IPS DF 6.9 (cell line): ENCODE results near the gene NFYC.

Experiments used
- DNase-seq: peaks from one replicate; pipeline ENCODE4 v3.0.0-alpha.2; 2013; ENCODE audit warnings: low read depth, low spot score
- H3K27ac ChIP-seq: one replicate; pipeline ENCODE4 v1.5.1; 2013; ENCODE audit warnings: low read length, control low read depth
- H3K27me3 ChIP-seq: 2 replicates; pipeline ENCODE4 v1.6.1; 2013; ENCODE audit warnings: mild to moderate bottlenecking, low read length; ENCODE audit not compliant: control insufficient read depth, insufficient read depth
- H3K36me3 ChIP-seq: 2 replicates; pipeline ENCODE4 v1.6.1; 2013; ENCODE audit warnings: low read length; ENCODE audit not compliant: control insufficient read depth, insufficient read depth
- H3K4me1 ChIP-seq: 2 replicates; pipeline ENCODE4 v1.6.1; 2013; ENCODE audit warnings: low read length; ENCODE audit not compliant: control insufficient read depth, insufficient read depth
- H3K4me3 ChIP-seq: 2 replicates; pipeline ENCODE4 v1.5.1; 2013; ENCODE audit warnings: mild to moderate bottlenecking, low read length
- H3K9me3 ChIP-seq: 2 replicates; pipeline ENCODE4 v1.6.1; 2013; ENCODE audit warnings: low read length, inconsistent platforms; ENCODE audit not compliant: control insufficient read depth, insufficient read depth
- WGBS: extraction: QIAGEN DNeasy Blood & Tissue Kit; methylation state at CpG from one replicate; pipeline ENCODE4 v1.1.7; 2013; ENCODE audit warnings: mixed read lengths, missing lambda C conversion rate; ENCODE audit not compliant: insufficient read length, insufficient coverage; 5-methylcytosine and 5-hydroxymethylcytosine counted together

Gene NFYC

DNA sequence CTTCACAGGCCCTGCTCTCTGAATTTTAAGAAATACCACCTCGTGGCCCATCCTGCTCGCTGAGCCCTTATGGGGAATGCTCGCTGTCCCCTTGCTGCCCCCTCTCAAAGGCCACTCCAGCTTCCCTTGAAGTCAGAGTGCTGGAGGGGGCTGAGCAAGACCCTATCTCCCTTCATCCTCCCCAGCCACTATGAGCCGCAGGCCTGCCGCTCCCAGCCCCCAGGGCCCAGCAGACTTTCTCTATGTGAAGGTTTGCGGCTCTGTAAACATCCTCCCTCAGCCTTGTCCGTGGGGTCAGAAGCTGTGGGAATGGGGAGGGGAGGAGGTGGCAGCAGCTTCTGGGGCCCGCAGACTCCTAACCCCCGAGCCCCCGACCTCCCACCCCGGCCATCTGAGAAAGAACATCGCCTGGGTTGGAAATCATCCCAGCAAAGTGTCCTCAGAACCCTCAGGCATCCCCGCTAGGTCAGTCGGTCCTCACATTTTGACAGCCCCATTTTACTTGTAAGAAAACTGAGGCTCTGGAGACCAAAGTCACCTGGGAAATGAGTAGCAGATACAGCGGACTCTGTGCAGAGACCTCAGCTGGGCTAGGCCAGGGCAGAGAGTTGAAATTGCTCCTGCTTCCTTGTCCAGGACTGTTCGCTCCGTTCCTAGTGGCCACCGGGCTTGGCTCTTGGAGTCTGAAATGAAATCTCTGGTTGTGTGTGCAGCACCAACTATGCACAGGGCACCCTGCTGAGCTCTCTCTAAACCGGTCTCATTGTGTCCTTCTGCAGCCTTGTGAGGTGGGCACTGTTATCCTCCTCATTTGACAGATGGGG lies 96.4 kb downstream of the NFYC start:
- Histone ChIP-seq H3K9me3 (no peaks in the 10 kb centered on the region), H3K36me3 (no peaks in the 10 kb centered on the region; the same call in 1 of the 2 replicates), H3K27ac (no peak overlapping the region), H3K4me3 (no peak overlapping the region), H3K27me3 (peaks cover 4% of the 10 kb centered on the region; the same call in 1 of the 2 replicates), H3K4me1 (peaks cover 4% of the 10 kb centered on the region; the same call in 1 of the 2 replicates)
- WGBS = no CpG with 5 or more reads among the region's 19 CpGs
- DNase-seq = no peak

- H3K9me3 ChIP-seq = no peaks in the 10 kb centered on the region
- no peak for DNase-seq
Observed at GRCh38 chr1:40788561-40789341, 97.2 kb downstream of the NFYC start.

DNA sequence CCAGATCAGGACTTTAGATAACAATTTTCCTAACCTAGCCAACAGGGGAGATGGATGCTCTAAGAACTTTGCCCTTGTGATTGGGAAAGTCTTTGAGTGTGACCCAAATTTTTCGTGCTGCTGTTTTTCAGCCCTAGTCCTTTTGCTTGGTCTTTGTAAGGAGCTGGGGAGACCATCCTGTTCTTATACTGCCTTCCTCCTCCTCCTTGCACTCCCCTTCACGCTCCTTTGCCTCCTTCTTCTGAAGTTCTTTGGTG lies 97.8 kb downstream of the NFYC start:
- no CpG with 5 or more reads among the region's 2 CpGs for WGBS

More at GRCh38 chr1:40788561-40789341, 97.2 kb downstream of the NFYC start:
- H3K4me3 ChIP-seq = no peak overlapping the region
- H3K27me3 ChIP-seq = no peaks in the 10 kb centered on the region; the same call in 1 of the 2 replicates
- no peaks in the 10 kb centered on the region; the same call in 1 of the 2 replicates for H3K36me3 ChIP-seq
- no CpG with 5 or more reads among the region's 17 CpGs for WGBS
- H3K27ac ChIP-seq = no peak overlapping the region
- H3K4me1 ChIP-seq = no peaks in the 10 kb centered on the region

DNA sequence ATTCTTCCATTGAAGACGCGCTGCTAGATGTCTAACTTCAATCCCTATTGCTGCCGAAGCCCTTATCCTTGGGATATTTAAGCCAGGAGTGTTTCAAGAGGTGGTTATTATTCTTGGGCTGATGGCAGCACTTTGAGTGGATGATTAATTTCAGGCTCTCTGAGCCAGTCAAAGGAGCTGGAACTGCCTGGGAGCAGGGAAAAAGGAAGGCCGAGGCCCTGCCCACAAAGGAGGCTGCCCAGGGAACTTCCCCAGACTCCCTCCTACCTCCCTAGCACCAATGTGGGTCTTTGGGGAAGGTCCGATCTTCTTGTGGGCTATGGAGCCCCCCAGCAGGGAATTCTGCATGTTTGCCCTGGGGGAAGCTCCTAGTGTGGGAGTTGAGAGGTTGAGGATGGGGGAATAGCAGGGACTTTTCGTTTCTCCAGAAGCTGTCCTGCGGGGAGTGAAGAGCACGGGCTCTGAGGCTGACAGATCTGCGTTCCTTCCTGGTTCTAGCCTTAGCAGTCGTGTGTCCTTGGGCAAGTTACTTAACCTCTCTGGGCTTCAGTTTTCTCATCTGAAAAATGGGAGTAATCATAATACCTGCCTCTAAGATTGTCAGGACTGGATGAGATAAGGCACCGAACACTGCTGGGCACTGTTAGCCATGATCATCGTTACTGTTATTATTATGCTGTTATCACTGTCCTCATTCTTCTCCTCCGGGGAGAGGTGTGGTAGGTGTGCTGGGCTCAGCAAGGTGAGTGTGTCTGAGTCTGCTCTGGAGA lies 98.3 kb downstream of the NFYC start:
- no peaks in the 10 kb centered on the region for H3K9me3 ChIP-seq
- no peaks in the 10 kb centered on the region for H3K4me1 ChIP-seq
- H3K27me3 ChIP-seq = no peaks in the 10 kb centered on the region
- no peak overlapping the region for H3K27ac ChIP-seq
- H3K36me3 ChIP-seq = no peaks in the 10 kb centered on the region; the same call in 1 of the 2 replicates
- WGBS = no CpG with 5 or more reads among the region's 13 CpGs
- DNase-seq = no peak
- no peak overlapping the region for H3K4me3 ChIP-seq

More for the DNA sequence above, 97.8 kb downstream of the NFYC start:
- H3K27ac ChIP-seq = no peak overlapping the region
- DNase-seq = no peak
- no peaks in the 10 kb centered on the region for H3K9me3 ChIP-seq
- no peaks in the 10 kb centered on the region; the same call in 1 of the 2 replicates for H3K27me3 ChIP-seq
- no peaks in the 10 kb centered on the region; the same call in 1 of the 2 replicates for H3K36me3 ChIP-seq
- H3K4me1 ChIP-seq = no peaks in the 10 kb centered on the region
- H3K4me3 ChIP-seq = no peak overlapping the region

DNA sequence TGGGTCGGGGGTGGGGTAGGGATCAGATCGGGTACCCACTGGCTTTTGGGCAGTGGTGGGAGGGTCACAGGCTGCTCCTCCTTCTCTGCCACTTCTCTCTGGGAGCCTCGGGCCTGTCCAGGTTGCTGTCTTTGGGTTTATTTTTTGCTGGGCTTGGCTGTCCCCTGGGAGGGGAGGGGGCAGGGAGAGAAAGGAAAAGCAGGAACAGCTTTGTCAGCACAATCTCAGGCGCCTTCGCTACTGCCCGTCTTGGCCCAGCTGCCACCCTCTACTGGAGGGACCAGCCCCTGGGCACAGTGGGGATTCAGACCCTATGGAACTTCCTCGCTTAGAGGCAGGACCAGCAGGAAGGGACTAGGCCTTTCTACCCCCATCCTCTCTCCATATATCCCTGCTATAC lies 100.5 kb downstream of the NFYC start:
- H3K4me3 ChIP-seq = no peak overlapping the region
- no peaks in the 10 kb centered on the region for H3K36me3 ChIP-seq
- H3K4me1 ChIP-seq = no peaks in the 10 kb centered on the region
- no peaks in the 10 kb centered on the region for H3K27me3 ChIP-seq
- H3K27ac ChIP-seq = no peak overlapping the region
- no peak for DNase-seq
- no CpG with 5 or more reads among the region's 7 CpGs for WGBS
- no peaks in the 10 kb centered on the region for H3K9me3 ChIP-seq

GRCh38 chr1:40793617-40794016 lies 102.1 kb downstream of the NFYC start:
- H3K27me3 ChIP-seq = no peaks in the 10 kb centered on the region
- no peaks in the 10 kb centered on the region for H3K9me3 ChIP-seq
- H3K36me3 ChIP-seq = no peaks in the 10 kb centered on the region
- H3K27ac ChIP-seq = no peak overlapping the region
- no CpG with 5 or more reads among the region's 3 CpGs for WGBS
- no peak overlapping the region for H3K4me3 ChIP-seq
- H3K4me1 ChIP-seq = no peaks in the 10 kb centered on the region
- no peak for DNase-seq

- no CpG with 5 or more reads among the region's 4 CpGs for WGBS
- Histone ChIP-seq H3K4me1 (no peaks in the 10 kb centered on the region), H3K27me3 (no peaks in the 10 kb centered on the region), H3K4me3 (no peak overlapping the region), H3K9me3 (no peaks in the 10 kb centered on the region), H3K36me3 (no peaks in the 10 kb centered on the region), H3K27ac (no peak overlapping the region)
- no peak for DNase-seq
Observed at GRCh38 chr1:40794048-40794447, 102.5 kb downstream of the NFYC start.

GRCh38 chr1:40794974-40795715 lies 103.6 kb downstream of the NFYC start:
- Histone ChIP-seq H3K4me3 (no peak overlapping the region), H3K9me3 (no peaks in the 10 kb centered on the region), H3K27me3 (no peaks in the 10 kb centered on the region), H3K4me1 (no peaks in the 10 kb centered on the region), H3K27ac (no peak overlapping the region), H3K36me3 (no peaks in the 10 kb centered on the region)
- no peak for DNase-seq
- no CpG with 5 or more reads among the region's 10 CpGs for WGBS

DNA sequence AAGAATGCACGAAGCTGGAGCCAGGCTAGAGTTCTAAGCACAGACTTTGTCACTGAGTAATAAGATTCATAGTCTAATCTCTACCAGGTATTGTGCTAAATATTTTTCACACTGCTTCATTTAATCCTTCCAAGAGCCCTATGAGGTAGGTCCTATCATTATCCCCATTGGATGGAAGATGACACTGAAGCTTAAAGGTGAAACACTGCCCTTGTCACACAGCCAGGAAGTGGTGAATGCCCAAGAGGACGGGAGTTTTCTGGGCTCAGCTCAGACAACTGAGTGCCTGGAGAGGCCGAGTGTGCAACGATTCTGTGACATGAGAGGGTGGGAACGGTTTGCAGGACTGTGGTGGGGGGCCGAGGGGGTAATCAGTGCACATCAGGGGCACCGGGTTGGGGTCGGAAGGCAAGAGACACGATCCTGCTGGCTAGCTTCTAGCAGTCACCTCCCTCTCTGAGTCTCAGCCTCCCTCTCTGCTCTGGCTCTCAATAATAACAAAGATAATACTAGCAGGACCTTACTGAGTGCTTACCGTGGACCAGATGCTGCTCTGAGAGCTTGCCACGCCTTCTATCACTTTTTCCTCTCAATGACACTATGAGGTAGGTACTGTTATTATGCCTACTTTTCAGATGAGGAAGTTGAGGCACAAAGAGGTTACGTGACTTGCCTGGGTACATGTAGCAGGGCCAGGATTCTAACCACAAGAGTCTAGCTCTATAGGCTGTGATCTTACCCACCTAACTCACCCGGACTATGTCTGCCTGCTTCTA lies 104.5 kb downstream of the NFYC start:
- no peak for DNase-seq
- Histone ChIP-seq H3K4me1 (no peaks in the 10 kb centered on the region), H3K4me3 (no peak overlapping the region), H3K36me3 (no peaks in the 10 kb centered on the region), H3K27me3 (no peaks in the 10 kb centered on the region), H3K27ac (no peak overlapping the region), H3K9me3 (no peaks in the 10 kb centered on the region)
- no CpG with 5 or more reads among the region's 13 CpGs for WGBS
